Panc1 (cell line): ENCODE measurements around the gene TRERF1. TPM values are rescaled to one million over a fixed set of nuclear protein-coding genes. Genes with fewer than 3 reads are reported as not detected.

Experiments used
- ATAC-seq: fragments of 200-7000 bp; cut with Tn5 transposase; 2 replicates; pipeline ENCODE4 v1.9.1; 2020; ENCODE audit warnings: mild to moderate bottlenecking, moderate library complexity
- BruUV-seq: library from RNA; stranded (reverse); fragments of 400-500 nt; replicated peaks from 2 replicates; lab custom pipeline; 2021; lab: Mats Ljungman, UMichigan
- CTCF ChIA-PET: fragments of 300-600 bp; sonication (Branson Sonifier 250); formaldehyde crosslinking; loops from one replicate; lab custom pipeline; 2022; ENCODE audit warnings: antibody characterized with exemption; lab: Charles Lee
- POLR2A ChIA-PET: fragments of 300-600 bp; sonication (Branson Sonifier 250); formaldehyde crosslinking; loops from one replicate; lab custom pipeline; 2022; ENCODE audit warnings: antibody characterized with exemption; lab: Charles Lee
- DNase-seq: peaks from one replicate; pipeline ENCODE4 v3.0.0-alpha.2; 2010; ENCODE audit warnings: low read depth, low spot score
- H3K27ac ChIP-seq: 2 replicates; pipeline ENCODE4 v1.5.1; 2011; ENCODE audit warnings: mild to moderate bottlenecking, low read length, inconsistent platforms
- H3K27me3 ChIP-seq: fragments of 200-500 bp; sonication (Bioruptor generic); 2 replicates; pipeline ENCODE4 v1.6.0; 2014; ENCODE audit warnings: low read length, inconsistent platforms; ENCODE audit not compliant: control insufficient read depth, insufficient read depth
- H3K36me3 ChIP-seq: fragments of 200-500 bp; sonication (Bioruptor generic); 2 replicates; pipeline ENCODE4 v1.5.1; 2014; ENCODE audit warnings: inconsistent platforms, mild to moderate bottlenecking, low read length, moderate library complexity; ENCODE audit not compliant: control insufficient read depth, insufficient read depth
- H3K4me1 ChIP-seq: 2 replicates; pipeline ENCODE4 v1.5.1; 2011; ENCODE audit warnings: inconsistent platforms, mild to moderate bottlenecking, low read length, moderate library complexity; ENCODE audit not compliant: control insufficient read depth, insufficient read depth
- H3K4me3 ChIP-seq, 2 experiments: 2 replicates each; pipeline ENCODE4 v1.5.1; 2011 to 2012; ENCODE audit warnings: low read depth in 2 of 2, low read length in 2 of 2, mild to moderate bottlenecking in 2 of 2, inconsistent platforms in 1 of 2, moderate library complexity in 1 of 2
- H3K9me3 ChIP-seq: fragments of 200-500 bp; sonication (Bioruptor generic); 2 replicates; pipeline ENCODE4 v1.5.1; 2014; ENCODE audit warnings: low read depth, mild to moderate bottlenecking, inconsistent platforms, low read length, moderate library complexity; ENCODE audit not compliant: control insufficient read depth, insufficient read depth
- CTCF ChIP-seq: fragments of 450-650 bp; IDR thresholded peaks from 2 replicates; pipeline ENCODE4 v1.5.1; 2017; ENCODE audit warnings: mild to moderate bottlenecking
- POLR2AphosphoS5 ChIP-seq: IDR thresholded peaks from 2 replicates; pipeline ENCODE4 v1.6.1; 2012; ENCODE audit warnings: mild to moderate bottlenecking, low read depth, low read length, moderate library complexity
- REST ChIP-seq, 2 experiments: IDR thresholded peaks; 2 replicates each; pipeline ENCODE4 v1.6.1; 2011 to 2012; ENCODE audit warnings: low read depth in 2 of 2, control low read depth in 1 of 2, low read length in 1 of 2, mild to moderate bottlenecking in 1 of 2, moderate library complexity in 1 of 2; ENCODE audit not compliant: insufficient read depth in 1 of 2
- SIN3A ChIP-seq: IDR thresholded peaks from 2 replicates; pipeline ENCODE4 v1.6.1; 2012; ENCODE audit warnings: low read depth, mild to moderate bottlenecking, low read length, moderate library complexity, borderline replicate concordance; ENCODE audit not compliant: insufficient read depth
- TCF7L2 ChIP-seq: IDR thresholded peaks from 2 replicates; pipeline ENCODE4 v1.6.1; 2011; ENCODE audit warnings: mild to moderate bottlenecking, low read depth, low read length, inconsistent platforms
- in situ Hi-C: cut with HindIII; loops from 2 replicates; pipeline ENCODE4 v1.10.0; 2016; ENCODE audit warnings: low sequenced_read_pairs, low pct_unique_long_range_greater_than_20kb
- intact Hi-C: fragments of 100-400 bp; cut with micrococcal nuclease; formaldehyde crosslinking; loops from one replicate; pipeline ENCODE4 v1.10.0; 2022; ENCODE audit not compliant: unreplicated experiment
- total RNA-seq: library from RNA; stranded (reverse); gene quantifications from one replicate; pipeline ENCODE4 v1.2.1, GENCODE V29; 2021; ENCODE audit not compliant: unreplicated experiment

The TRERF1 gene
- total RNA-seq, 1 experiment from 2014 or later: 30.6 TPM

- intact Hi-C loops: no loop called here
- Histone ChIP-seq H3K27me3 (no peaks in the 10 kb centered on the region), H3K27ac (peak overlapping the region; percentile 14), H3K36me3 (no peaks in the 10 kb centered on the region), H3K9me3 (no peaks in the 10 kb centered on the region), H3K4me1 (peaks cover 55% of the 10 kb centered on the region), H3K4me3 (no peak overlapping the region)
- in situ Hi-C loops: no loop called here
- TF ChIP-seq REST (IDR thresholded peaks at IDR 0.05; ENCODE audit: insufficient read depth in 1 of 2, low read depth in 2 of 2, low read length in 1 of 2): no peak
- TF ChIP-seq TCF7L2: no peak
- TF ChIP-seq CTCF: no peak
- no peak for TF ChIP-seq POLR2AphosphoS5
- no peak for TF ChIP-seq SIN3A
- ChIA-PET POLR2A (no interaction called here), CTCF (interaction anchor here (0.6 kb wide), 1 partner anchor 238 kb away, joined by 3 read pairs; no protein-coding TSS in a partner anchor)
- ATAC-seq (no peak), DNase-seq (no peak)
- BruUV-seq: no TSS peak
These were observed 116.9 kb downstream of the TRERF1 start for GRCh38 chr6:42334870-42335269.

GRCh38 chr6:42333612-42334011 lies 118.1 kb downstream of the TRERF1 start:
- ChIA-PET POLR2A (interaction anchor here (1.3 kb wide), 1 partner anchor 27 kb away, joined by 3 read pairs; no protein-coding TSS in a partner anchor), CTCF (no interaction called here)
- intact Hi-C loops: no loop called here
- no peaks in the 10 kb centered on the region for H3K27me3 ChIP-seq
- H3K4me3 ChIP-seq: no peak overlapping the region
- no peak for DNase-seq
- TF ChIP-seq REST (IDR thresholded peaks at IDR 0.05; ENCODE audit: insufficient read depth in 1 of 2, low read depth in 2 of 2, low read length in 1 of 2) (no peak), CTCF (no peak), SIN3A (no peak), TCF7L2 (no peak), POLR2AphosphoS5 (no peak)
- no TSS peak for BruUV-seq
- H3K9me3 ChIP-seq: no peaks in the 10 kb centered on the region
- H3K36me3 ChIP-seq: no peaks in the 10 kb centered on the region
- peaks cover 45% of the 10 kb centered on the region for H3K4me1 ChIP-seq
- H3K27ac ChIP-seq: peak overlapping the region; percentile 39; the same call in 1 of the 2 replicates
- in situ Hi-C loops: no loop called here
- ATAC-seq: no peak
